NCI-H1417 treated with DMSO at 0.1 percent for 48 hours (cell line): ENCODE results near the gene TBX4.

Source experiments
- DNase-seq: peaks from one replicate; lab custom pipeline; 2025; lab: John Stamatoyannopoulos, UW

Gene TBX4

GRCh38 chr17:61452301-61453290, at the start of gene TBX4:
Gene TBX4 (plus strand): TSS chr17:61452422. CDS start chr17:61456491, 4,069 bp downstream.
- no peak for DNase-seq

- no peak for DNase-seq
Observed at GRCh38 chr17:61402978-61403800, 49.0 kb upstream of the TBX4 start.

GRCh38 chr17:61403801-61404662, 48.2 kb upstream of the TBX4 start:
- DNase-seq: no peak

GRCh38 chr17:61404663-61404912, 47.6 kb upstream of the TBX4 start:
- DNase-seq: no peak

- no peak for DNase-seq
Observed at GRCh38 chr17:61404913-61405685, 47.1 kb upstream of the TBX4 start.

- no peak for DNase-seq
Observed at GRCh38 chr17:61405686-61406536, 46.3 kb upstream of the TBX4 start.

- DNase-seq: no peak
Observed at GRCh38 chr17:61406537-61406845, 45.7 kb upstream of the TBX4 start.

- no peak for DNase-seq
Observed at GRCh38 chr17:61406971-61407911, 45.0 kb upstream of the TBX4 start.

DNA sequence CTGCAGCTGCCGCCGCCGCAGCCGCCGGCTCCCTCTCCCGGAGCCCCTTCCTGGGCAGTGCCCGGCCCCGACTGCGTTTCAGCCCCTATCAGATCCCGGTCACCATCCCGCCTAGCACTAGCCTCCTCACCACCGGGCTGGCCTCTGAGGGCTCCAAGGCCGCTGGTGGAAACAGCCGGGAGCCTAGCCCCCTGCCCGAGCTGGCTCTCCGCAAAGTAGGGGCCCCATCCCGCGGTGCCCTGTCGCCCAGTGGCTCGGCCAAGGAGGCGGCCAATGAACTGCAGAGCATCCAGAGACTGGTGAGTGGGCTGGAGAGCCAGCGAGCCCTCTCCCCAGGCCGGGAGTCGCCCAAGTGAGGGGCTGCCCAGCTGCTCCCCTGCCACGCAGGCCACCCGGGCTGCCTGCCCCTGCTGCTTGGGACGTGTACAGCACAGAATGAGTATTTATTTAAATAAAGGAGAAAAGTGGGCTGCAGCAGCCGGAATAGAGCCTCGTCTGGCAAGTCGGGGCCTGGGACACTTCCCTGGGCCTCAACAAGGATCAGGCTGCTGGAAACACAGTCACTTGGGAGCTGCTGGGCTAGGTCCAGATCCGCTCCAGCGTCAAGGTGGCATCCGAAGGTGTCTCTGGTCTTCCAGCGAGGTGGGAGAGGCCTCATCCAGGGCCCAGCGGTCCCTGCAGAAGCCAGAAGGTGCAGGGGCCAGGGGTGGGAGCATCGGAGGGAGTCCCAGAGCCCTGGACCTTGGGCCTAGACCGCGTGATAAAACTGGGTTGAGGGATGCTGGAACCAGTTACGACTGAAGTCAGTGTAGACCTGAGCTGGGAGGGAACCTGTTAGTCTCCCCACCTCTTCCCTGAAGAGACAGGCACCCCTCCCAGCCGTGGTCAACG, 43.8 kb upstream of the TBX4 start:
- no peak for DNase-seq

- DNase-seq: no peak
Observed at GRCh38 chr17:61409301-61410112, 42.7 kb upstream of the TBX4 start.

DNA sequence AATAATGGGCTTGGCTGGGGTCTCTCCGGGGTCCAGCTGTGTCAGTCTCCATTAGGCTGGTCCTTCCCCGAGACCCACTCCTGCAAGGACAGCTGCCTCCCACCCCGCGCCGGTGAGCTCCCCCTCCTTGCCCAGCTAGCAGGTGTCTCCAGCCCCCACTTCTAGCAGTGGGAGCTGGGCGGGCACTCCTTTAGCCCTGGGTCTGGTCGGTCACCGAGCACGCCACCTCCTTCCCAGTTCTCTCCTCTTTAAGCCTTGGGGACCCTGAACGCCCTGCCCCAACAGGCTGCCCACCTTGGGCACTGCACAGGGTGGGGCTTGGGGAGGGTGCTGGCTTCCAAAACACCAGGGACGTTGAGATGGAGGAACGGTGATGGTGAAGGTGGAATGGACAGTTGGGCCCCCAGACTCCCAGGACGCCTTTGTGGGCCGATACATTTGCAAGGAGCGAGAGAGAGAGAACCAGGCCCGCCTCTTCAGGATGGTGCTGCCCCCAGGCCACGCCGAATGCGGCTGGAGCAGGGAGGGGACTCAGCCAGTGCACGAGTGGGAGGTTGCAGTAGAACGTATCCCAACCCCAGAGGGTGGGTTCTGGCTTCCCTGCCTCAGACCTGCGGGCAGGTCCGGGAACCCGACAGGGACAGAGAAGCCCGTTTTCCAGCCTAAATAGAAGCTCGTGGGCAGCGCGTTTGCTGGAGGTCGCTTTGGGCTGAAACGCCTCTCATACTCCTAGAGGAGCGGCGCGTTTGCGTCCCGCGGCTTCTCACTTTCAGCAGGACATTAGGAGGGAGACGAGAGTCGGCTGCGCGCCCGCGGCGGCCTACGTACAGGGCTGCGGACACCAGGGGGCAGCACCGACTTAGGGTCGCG, 41.8 kb upstream of the TBX4 start:
- DNase-seq: no peak

DNA sequence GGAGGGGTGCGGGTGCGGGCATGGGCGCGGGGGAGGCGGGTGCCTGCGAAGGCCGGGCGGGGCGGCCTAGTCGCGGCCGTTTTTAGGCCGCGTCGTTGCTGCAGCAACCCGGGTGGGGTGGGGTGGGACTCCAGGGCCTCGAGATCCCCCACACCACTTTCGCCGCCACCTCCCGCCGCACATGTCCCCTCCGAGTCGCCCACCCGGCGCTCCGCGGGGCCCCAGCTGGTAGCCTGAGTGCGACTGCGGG, 41.3 kb upstream of the TBX4 start:
- no peak for DNase-seq

- no peak for DNase-seq
Observed at GRCh38 chr17:61411261-61412142, 40.7 kb upstream of the TBX4 start.

GRCh38 chr17:61412143-61412859, 39.9 kb upstream of the TBX4 start:
- DNase-seq: peak; percentile 54
